HG03039 (cell line): Measurements from ENCODE around the gene CCL13.

ENCODE experiments used
- ATAC-seq: cut with Tn5 transposase; IDR thresholded peaks from one replicate; pipeline ENCODE4 v1.9.1; 2021; ENCODE audit warnings: mild to moderate bottlenecking, moderate library complexity; ENCODE audit not compliant: unreplicated experiment

The CCL13 gene

DNA sequence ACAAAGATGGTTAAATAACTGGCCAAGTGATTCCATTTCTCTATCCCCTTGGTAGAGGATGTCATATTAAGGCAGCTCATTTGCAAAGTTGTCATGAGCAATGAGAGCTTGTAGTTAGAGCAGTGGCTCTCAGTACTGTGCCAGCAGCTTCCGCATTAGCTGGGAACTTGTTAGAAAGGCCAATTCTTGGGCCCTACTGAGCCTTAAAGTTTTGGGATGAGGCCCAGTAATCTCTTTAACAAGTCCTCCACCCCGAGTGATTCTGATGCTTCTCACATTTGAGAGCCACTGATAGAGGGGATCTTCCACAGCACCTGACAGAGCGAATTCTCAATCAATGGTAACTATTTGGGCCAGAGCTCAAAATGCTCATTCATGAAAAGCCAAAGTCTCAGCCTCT is 26.9 kb downstream of the CCL13 start:
- ATAC-seq: no peak

DNA sequence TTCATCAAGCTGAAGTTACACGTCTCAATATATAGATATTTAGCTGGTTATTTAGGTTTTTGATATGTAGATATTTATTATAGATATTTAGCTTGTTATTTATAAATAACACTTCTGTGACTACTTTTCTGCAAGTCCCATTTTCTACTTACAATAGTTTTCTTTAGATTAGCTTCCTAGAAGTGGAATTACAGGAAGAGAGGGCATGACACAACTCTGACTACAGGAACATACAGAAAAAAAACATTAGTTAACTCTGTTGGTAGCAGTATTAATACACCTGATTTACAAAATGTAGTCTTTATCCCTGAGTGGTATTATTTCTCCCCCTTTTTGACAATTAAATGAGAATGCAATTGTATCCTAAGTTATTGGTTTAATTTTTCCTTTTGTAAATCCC is 28.0 kb downstream of the CCL13 start:
- no peak for ATAC-seq

DNA sequence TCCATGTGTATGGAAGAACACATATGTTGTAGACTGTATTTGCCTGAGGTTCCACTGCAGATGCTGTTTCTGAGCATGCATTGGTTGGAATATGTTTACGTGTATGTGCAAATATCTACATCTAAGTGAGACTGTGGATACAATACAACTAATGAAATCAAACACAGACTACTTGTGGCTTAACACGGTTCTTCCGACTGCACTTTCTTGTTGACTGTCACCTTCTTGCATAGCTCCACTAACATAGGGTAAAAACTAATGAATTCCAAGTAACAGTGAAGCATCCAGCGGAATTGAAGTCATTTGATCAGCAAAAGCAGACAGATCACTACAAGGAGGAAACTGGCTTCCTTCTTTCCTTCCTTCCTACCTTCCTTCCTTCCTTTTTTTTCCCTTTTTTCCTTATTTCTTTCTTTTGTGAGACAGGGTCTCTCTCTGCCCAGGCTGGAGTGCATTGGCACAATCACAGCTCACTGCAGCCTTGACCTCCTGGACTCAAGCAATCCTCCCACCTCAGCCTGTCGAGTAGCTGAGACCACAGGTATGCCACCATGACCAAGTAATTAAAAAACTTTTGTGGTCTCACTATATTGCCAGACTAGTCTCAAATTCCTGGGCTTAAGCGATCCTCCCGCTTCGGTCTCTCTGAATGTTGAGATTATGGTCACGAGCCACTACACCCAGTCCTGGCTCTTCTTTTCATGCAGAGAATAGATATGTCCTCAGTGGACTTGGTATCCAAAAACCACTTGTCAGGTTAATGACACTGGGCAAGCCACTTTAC is 28.7 kb downstream of the CCL13 start:
- no peak for ATAC-seq

DNA sequence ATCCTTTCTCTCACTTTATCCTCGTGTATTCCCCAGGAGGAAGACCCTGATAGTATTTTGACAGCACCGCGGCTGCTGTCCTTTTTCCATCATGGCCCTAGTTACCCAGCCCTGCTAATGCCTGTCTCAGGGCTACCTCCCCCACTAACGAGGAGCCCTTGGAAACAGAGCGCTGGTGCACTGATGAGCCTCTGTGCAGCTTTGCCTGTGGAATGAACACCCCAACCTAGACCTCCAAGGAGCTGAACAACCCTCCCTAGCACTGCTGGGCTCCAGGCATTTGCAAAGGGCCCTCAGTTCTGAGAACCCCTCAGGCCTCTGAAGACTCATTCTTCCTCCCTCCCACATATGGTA is 30.0 kb downstream of the CCL13 start:
- no peak for ATAC-seq

DNA sequence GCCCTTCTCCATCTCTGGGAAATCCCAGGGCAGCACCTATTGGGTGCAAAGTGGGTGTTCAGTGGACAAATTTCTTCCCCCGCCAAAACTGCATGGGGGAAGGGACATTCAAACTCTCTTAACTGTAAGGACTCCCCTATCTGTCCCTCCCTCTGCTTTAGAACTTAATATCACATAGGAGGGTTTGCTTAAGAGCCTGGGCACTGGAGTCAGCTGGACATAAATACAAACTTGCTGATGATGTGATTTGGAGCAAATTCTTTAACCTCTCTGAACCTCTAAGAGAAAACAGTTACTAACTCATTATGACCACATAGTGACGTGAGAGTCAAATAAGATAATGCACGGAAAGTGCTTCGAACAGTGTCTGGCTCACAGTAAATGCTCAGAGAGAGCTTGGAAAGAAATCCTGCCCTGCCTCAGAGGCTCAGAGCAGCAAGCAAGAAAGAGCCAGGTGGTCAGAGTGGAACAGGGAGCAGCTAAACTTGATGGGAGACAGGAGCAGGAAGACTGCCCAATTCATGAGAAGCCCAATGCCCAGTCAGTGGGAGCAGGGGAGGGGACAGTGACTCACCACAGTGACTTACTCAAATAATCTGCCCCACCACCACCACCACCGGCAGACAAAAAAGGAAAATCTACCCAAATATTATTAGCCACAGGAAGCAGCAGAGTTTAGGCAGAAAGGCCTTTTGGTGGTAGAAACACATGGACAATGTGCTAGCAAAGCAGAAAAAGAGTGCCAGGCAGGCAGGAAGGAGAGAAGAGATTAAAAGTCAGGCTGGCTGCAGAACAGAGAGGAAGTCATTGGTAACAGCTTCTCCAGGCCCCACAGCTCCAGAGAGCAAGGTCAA is 30.6 kb downstream of the CCL13 start:
- no peak for ATAC-seq

DNA sequence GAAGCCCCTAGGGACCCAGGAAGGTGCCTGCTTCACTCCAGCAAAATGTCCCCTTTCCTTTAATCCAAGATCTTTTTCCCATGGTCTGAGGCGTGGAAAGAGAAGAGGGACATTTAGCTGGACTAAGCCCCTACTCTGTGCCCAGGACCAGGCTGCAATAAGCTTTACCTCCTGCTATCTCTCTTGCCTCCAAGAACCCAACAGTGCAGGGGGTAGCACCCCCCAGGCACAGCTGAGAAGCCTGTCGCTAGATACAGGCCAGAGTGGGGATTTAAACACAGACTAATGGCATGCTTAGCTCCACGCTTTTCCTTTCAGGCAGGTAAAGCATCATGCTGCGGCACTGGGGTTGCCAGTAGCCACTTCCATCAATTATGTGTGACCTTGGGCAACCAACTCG is 31.3 kb downstream of the CCL13 start:
- no peak for ATAC-seq

DNA sequence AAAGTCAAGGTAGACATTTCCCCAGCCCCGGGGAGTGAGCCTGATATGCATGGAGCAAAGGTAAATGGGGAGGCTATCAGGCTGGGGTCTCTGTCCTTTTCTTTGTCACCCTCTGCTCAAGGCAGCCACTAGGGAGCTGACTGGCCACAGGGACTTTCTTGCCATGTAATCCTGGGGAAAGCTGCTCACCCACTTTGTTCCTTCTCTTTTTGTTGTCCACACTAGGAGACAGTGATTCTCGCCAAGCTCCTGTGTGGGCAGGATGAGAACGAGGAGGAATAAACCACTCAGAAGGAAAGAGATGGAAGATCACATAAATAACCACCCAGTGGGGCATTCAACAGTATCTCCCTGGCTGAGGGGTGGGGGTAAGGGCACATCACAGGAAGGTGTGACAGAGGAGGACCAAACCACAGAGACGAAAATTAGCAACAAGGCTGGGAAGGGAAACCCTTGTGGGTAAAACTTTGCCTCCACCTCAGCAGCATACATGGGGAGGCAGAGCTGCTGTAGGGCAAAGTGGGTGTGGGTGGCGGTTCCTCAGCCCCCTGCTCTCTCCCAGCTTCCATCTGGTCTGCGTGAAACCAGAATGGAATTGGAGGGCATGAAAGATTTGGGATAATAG is 33.0 kb downstream of the CCL13 start:
- no peak for ATAC-seq

DNA sequence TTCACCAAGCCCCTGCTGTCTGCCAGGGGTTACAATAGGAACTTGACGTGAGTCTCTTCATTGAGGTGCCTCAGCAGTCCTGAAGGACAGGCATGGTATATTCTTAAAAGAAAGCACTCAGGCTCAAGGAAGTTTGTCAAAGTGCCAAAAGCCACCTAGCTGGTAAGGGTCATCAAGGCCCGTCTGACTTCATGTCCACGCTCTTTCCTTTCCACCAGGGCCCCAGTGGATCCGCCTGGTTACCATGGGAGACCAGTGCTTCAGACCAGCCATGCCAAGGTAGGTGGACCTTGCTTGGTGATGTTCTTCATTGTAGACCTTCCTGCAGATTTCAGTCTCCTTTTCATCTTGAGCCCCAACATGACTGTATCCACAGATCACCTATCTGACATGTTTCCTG is 34.4 kb downstream of the CCL13 start:
- ATAC-seq: no peak

DNA sequence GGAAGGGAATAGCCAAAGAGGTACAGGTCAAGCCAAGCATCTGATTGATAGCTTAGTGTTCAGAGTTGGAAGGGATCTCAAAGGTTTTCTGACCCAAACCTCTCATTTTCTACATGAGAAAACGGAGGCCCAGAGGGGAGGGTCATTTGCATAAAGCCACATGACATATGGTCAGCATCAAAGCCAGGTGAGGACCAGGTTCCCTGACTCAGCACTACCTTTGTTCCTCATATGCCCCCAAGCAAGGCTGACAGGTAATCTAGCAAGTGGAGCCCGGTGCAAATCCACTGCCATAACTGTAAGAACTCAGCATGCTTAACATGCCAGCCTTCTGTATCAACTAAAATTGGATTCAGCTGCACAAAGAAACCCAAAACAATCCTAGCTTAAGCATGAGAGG is 35.0 kb downstream of the CCL13 start:
- no peak for ATAC-seq

DNA sequence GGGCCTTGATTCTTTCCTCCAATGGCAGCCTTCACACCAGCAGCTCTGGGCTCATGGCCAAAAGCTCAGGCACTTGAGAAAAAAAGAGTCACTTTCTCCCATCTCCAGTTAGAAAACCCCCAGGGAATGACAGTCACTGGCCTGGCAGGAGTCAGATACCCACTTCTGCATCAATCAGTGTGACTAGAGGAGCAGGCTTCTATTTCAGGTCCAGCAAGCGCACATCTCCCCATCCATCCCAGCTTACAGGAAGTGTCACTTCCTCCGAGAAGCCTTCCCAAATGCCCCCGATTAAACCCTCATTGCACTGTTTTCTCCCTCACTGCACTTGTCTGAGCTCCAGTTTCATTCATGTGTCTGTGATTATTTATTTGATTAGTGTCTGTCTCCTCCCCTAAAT is 37.1 kb downstream of the CCL13 start:
- ATAC-seq: no peak

DNA sequence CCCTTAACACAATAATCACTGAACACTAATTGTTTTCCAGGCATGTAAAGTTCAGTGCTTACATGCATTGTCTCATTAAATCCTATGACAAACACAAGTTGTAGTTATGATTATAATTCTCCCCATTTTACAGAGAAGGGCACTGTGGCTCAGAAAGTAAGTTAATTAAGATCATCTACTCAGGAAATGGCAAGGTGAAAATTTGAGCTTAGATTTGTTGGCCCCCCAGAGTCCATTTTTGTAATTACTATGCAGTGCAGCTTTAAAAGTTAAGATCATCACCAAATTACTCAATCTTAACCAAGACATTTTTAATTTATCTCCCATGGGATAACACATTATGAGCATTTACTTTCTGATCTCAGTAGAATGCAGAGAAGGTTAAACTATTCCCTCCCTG is 41.0 kb downstream of the CCL13 start:
- no peak for ATAC-seq

DNA sequence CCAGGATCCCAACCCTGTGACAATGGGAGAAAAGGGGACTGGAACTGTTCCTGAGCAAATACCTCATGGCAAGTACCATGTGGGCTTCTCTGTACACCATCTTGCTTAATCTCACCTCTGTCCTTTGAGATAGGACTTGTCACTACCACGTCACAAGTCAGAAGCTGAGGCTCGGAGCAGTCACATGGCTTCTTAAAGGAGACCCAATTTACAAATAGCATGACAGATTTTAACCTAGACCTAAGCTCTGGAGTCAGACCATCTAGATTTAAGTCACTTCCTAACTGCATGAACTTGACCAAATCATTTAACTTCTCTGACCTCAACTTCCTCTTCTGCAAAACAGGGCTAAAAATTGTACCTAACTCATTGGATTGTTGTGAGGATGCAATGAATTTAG is 42.7 kb downstream of the CCL13 start:
- no peak for ATAC-seq

DNA sequence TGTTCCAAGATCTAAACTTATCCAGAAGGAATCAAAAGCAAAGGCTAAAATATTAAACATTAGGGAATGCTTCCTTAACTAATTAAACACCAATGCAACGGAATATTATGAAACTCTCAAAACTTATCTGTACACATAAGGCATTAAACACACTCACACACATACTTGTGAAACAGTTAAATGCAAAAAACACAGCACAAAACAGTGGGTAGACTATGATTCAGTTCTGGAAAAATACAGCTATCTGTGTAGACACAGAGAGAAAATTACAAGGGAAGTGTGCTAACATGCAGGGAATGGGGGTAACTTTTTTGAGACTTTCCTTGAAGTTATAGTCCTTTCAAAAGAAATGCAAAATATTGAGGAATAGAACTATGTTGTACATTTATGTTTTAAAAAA is 43.4 kb downstream of the CCL13 start:
- no peak for ATAC-seq

DNA sequence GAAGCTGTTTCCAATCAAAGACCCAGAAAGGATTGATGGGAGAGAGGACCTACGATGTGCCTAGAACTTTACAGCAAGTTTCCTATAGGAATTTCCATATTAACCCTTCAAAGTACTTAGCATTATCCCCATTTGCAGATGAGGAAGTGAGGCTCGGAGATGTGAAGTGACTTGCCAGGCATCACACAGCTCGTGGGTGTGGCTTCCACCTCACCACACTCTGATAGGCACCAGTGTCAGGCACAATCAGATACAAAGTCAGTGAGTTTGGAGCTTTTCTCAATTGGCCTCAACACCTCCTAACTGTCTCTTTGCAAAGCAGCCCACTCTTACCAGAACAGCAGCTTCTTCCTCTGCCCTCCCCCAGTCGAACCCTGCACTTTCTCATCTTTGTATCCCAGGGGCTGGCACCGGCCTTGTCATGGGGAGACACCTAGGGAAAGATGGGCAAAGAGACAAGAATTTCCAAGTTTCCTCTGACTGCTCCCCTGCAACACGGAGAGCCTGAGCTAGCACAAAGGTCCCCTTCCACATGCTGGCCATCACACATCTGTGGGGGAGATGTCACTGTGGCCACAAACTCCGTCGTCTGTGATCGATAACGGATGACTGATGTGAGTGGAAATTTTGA is 44.1 kb downstream of the CCL13 start:
- no peak for ATAC-seq

DNA sequence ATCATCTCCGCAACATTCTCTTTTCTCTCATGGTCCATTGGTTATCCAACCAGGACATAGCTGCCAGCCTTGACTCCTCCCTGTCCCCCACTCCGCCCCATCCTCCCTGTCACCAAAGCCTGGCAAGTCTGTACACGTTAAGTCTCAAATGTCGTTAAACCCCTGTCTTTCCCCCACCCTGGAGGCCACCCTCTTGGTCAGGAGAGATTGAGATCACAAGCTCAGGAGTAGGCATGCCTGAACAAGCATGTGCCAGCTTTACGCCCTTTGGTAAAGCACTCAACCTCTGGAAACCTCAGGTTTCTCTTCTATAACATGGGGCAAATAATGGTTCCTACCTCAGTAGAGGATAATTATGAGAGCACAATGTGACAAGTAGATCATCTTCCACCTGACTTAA is 44.9 kb downstream of the CCL13 start:
- no peak for ATAC-seq

DNA sequence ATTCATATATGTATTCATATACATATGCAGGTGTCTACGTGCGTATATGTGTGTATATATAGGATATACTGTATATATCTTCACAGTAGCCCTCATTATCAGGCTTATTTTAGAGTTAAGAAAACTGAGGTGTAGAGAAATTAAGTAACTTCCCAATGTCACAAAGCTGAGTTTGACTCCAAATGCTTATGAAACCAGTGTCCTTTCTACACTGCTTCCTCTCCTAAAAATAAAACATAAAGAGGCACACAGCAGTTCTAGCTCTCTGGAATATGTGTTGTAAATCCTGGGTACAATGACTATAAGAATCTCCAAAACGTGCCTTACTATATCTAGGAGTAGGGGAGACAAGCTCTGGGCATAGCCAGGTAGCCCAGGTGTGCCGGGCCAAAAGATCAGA is 46.7 kb downstream of the CCL13 start:
- ATAC-seq: no peak

DNA sequence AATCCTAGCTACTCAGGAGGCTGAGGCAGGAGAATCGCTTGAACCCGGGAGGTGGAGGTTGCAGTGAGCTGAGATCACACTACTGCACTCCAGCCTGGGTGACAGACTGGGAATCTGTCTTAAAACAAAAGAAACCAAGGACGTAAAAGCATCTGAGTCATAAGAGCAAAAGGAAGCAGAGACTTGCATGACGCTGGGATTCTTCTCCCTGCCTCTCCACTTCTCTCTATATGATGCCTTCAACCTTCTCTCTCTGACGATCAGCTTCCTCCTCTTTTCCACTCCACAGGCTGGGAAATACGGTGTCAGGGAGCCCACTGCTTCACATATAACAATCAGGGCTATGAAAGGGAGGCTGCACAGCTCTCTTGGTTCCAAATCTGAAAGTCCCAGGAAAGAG is 49.9 kb downstream of the CCL13 start:
- ATAC-seq: no peak
